Measurements from ENCODE around the gene CLCNKB.
A peak's percentile ranks its signal among the peaks of the same experiment; 100 is the strongest.

DNA sequence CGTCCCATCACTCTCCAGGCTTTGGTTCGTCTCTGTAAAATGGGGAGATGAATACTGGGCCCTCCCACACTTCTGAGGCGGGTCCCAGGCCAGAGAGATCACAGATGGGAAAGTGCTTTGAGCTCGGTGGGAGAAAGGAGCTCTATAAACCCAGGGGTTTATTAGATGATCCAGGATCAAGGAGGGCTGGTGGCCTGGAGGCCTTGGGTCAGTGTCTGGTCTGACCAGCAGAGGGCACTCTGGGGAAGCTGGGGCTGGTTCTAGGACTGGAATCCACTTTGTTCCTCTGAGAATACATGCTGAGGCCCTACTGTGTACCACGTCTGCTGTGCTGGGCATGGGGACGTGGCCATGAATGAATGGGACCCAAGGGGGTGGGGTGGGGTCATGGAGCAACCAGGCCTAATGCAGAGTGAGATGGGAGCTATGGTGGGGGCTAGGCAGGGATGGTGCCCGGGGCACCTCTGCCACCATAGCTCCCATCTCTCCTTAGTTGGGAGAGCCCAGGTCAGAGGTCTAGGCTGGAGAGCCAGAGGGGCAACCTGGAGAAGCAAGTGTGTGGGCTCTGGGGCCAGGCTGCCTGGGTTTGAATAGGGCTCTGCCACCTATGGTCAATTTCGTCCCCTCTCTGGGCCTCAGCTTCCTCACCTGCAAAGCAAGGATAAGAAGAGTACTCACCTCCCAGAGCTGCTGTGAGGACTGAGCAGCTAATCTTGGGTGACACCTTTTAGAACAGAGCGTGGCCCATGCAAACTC, 38.9 kb downstream of the CLCNKB start:
- TF ChIP-seq CTCF (IDR thresholded peaks at IDR 0.05) = peak; percentile 68 to 85 (median 72)
- TF ChIP-seq POLR2A (IDR thresholded peaks at IDR 0.05) = no peak
